HG03571 (cell line): ENCODE results near the gene SPATA3.
A peak's percentile ranks its signal among the peaks of the same experiment; 100 is the strongest.

Experiments
- ATAC-seq: cut with Tn5 transposase; IDR thresholded peaks from one replicate; pipeline ENCODE4 v1.9.1; 2021; ENCODE audit not compliant: unreplicated experiment

Gene SPATA3

DNA sequence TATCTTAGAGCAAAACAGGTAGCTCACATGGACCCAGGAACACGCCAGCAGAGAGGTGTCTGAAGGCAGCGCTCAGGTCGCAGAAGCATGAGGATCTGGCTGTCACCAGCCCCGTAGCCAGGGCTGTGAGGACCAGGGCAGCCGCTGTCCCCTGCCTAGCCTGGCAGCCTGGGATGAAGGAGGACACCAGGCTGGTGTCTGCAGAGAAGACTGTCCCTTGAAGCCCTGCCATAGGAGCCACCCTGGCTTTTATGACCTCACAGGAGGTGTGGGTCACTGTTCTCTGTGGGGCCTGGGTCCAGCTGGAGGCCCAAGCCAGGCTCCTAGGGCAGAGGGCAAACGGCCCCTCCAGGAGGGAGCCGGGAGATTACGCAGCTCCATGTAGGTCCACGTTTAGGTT lies at the start of gene SPATA3:
Gene SPATA3, plus strand, starts transcription at position 301 of the 400 bp plus-strand sequence. CDS start 113 bp downstream, outside the sequence.
- ATAC-seq = no peak

DNA sequence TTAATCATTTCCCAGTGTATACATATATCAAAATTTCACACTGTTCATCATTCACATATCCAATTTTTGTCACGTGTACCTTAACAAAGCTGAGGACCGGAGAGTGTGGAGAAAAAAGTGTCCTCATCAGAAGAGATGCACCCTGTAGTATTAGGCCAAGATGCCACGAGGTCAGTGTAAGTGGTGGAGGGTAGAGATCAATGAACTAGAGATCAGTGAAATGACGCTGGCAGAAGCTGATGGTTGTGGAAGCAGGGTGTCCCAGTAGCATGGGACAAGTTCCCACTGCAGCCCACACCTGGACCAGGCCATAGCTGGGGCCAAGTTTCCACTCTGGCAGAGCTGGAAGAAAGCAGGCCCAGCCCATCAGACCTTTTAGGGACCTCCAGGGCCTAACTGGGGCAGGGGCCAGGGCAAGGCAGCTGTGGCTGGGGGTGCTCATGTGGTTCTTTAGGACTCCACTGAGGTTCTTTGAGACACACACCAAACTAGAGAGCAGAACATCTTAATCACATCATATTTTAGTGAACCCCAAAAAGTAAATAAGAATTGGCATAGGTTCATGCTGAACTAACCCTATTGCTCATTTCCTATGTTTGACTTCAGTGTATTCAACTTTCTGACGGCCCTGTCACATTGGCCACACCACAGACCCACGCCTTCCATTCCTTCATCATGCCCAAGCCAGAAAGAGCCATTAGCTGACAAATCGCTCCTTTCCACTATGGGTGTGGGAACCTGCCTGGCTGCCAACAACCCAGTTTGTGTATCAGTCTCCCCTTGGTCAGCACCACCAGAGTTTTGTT lies 49.3 kb upstream of the SPATA3 start:
- no peak for ATAC-seq

DNA sequence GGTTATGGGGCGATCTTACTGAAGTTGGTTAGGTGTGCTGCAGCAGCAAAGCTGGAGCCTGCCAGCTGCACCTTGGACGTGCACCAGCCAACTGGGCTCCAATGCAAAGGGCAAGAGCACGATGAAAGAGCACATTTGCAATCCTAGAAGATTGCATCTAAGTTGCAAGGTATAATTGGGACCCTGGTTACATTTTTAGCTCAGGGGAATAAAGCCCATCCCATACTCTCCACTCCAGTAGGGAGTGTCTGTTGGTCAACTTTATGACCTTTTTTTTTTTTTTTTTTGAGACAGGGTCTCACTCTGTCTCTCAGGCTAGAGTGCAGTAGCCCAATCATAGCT lies 48.7 kb upstream of the SPATA3 start:
- no peak for ATAC-seq

DNA sequence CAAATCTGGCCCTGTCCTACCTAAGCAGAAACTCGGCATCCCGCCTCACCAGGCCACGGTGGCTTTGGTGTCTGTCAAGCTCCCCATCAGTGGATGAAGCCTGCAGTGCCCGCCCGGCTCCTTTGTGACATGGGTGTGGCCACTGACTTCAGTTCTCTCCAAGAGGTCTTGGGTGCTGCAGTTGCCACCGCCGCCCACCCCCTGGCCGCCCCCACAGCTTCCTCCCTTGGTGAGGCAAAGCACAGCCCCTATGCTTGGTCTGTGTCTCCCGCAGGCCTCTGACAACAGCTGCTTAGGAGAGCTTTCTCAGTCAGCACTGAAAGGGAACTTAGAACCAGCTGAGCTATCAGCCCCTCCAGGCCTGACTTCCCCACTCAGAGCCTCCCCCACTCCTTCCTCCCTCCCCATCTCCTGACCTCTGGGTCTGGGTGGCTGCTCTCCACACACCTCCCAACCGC lies 48.0 kb upstream of the SPATA3 start:
- ATAC-seq = no peak

DNA sequence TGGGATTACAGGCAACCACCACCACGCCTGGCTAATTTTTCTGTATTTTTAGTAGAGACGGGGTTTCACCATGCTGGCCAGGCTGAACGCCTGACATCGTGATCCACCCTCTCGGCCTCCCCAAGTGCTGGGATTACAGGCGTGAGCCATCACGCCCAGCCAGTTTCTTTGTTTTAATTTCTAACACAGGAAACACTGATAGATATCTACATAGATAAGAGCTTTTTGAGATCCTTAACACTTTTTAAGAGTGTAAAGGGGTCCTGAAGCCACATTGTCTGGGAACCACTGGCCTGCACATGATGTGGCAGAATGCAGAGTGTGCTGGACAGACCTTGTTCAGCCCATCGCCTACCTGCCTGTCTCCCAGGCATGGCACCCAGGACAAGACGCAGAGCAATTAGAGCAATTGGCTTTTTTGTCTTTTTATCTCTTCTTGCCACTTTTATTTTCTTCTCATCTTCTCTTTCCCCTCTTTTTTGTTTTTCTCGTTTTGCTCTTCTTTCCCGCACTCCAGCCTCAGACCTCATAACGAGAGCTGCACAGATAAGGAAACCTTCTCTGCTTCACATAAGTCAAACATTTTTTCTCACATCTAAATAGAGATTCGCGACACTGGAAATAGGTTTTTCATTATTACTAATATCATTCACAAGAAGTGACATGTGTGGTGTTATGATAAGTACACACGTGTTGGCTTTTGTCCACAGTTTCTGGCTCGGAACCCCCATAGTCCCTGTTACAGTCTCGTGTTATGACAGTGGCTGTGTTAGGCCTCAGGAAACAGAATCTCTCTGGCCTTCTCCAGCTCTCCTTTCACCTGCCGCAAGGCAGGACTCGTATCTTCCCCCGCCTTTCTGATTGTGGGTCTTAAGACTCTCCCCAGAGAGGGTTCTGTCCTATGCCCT lies 45.7 kb upstream of the SPATA3 start:
- ATAC-seq = peak; percentile 59

DNA sequence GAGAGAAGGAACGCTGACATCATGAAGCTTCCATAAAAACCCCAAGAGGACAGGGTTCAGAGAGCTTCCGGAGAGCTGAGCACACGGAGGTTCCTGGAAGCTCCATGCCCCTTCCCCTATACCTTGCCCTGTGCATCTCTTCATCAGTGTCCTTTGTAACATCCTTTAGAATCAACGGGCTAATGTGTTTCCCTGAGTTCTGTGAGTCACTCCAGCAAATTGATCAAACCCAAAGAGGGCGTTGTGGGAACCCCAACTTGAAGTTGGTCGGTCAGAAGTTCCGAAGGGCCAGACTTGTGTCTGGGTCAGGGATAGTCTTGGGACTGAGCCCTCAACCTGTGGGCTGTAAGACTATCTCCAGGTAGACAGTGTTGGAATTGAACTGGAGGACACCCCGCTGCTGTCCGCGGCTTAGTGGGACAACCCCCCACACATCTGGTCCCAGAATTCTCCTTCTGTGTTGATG lies 45.0 kb upstream of the SPATA3 start:
- no peak for ATAC-seq

DNA sequence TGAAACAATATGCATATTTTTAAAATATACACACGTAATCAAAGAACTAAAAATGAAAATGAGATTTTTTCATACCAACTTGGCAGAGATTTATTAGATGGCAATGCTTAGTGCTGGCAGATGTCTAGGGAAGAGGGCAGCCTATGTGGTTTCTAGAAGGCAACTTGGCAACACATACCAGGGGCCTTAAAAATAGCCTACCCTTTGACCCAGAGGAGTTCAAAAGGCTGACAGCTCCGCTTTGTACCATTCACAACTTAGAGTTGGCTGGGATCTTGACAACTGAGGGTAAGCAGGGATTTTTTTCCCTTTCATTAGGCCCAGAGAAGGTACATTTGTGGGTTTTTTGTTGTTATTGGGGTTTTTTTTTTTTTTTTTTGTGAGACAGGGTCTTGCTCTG lies 44.5 kb upstream of the SPATA3 start:
- no peak for ATAC-seq

DNA sequence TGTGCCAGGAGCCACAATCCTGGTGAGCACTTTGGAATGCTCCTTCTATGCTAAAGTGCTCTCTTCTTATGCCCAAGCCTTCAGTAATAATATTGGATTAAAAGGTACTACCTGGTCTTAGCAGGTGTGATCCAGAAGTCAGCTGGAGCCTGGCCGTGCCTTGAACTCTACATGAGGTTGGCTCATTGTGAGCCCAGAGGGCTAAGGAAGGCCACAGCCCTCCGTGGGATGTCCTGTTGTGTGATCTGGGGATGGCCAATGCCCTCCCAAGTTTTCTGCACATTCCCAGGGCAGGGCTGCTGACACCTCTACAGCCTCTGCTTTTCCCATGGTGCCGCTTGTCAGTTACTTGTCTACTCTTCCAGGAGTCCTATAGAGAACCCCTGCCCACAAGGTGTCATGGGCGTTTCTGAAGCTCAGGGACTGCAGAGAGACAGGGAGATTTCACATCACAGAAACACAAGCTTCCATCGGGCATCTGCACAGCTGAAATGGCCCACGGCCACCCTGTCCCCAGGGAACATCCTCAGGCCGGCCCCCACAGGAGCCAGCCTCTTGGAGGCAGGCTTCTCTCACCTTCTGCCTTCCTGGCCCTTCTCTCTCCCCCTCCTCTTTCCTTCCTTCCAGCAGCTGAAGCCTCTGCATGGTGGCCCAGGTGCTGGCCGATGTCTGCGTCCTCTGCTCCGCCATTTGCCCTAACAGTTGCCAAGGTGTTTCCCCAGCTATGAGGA lies 43.5 kb upstream of the SPATA3 start:
- no peak for ATAC-seq

DNA sequence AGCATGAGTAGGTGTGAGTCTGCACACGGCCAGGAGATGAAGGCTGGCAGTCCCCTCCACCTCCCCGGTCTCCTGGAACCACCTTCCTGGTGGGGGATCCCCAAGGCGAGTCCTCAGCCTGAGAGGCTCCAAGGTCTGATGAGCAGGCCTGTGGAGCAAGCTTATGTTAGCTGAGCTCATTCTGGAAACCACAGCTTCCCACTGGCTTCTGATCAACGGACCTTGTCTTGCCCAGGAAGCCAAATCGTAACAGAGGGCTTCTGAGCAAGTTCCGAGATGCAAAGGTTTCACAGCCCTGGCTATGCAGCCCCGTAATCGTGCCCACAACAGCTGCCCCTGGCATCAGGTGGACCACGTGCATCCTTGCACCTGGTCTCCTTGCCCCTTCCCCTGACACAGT lies 42.1 kb upstream of the SPATA3 start:
- ATAC-seq = no peak

DNA sequence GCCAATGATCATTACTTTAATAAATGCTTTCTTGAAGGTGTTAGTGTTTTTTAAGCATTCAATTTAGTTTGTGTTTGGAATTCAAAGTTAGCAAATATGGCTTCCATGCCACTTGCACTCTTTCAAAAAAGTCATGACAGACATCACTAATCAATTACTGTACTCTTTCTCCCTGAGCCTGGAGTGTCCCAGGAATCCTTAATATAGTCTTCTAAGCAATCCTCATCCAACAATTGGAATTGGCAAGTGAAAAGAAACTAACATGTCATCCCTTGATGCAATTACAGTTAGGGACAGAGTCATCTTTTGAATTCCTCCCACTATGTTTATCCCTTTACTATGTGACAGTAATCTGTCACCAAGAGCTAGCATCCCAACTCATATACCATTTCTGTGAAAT lies 41.2 kb upstream of the SPATA3 start:
- ATAC-seq = no peak

DNA sequence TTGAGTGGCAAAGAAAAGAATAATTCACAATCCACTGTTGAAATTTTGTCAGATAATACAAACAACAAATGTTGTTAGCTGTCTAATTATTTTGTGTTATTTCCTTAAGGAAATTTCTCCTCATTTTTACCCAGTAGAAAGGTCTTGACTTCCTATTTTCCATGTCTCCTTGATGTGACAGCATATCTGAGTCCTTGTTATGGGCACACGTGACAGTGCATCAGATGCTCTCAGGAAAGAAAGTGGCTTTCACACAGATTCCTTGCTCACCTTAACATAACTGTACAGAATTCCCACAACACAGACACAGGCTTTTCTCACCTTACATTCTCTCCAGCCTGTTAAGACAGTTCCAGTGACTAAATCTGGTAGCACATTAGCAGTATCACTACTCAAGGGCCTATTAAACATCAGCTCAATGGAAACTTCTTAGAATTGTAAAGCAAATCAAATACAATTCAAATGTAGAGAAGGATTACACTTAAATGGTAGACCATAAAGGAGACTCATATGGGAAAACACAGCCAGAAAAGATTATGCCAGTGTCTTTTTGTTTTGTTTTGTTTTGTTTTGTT lies 40.7 kb upstream of the SPATA3 start:
- no peak for ATAC-seq

DNA sequence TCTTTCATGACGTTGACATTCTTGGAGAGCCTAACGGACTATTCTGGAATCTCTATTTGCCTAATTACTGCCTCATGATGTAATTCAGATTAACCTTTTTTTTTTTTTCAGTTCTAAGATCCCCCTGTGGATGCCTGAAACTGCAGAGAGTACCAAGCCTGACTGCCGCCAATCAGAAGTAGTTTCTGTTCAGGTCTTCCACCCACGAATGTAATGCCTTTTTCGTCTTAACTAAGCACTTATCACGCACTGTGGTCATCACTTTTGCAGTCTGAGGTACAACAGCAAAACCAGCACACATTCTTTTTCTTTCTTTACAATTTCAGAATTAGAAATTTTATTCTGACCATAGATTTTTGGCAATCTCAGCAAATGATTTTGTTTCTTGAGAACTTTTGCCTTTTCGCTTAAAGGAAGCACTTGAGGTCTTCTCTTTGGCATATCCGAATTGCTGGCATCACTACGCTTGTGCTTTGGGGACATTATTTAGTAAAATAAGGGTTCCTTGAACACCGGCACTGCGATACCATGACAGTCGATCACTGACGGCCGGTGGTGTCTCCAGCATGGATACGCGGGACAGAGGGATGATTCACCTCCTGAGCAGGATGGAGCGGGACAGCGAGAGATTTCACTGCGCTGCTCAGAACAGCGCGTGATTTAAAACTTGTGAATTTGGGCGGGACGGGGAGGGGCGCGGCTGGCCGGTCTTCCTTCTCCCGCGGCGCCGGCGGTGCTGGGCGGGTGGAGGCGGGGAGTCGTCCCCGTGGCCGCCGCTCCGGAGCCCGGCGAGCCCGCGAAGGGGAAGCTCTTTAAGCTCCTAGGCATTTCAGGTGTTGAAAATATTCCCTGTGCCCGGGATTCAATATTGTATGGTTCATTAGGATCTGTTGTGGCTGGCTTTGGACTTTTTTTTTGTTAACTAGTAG lies 38.8 kb upstream of the SPATA3 start:
- peak; percentile 69 for ATAC-seq

DNA sequence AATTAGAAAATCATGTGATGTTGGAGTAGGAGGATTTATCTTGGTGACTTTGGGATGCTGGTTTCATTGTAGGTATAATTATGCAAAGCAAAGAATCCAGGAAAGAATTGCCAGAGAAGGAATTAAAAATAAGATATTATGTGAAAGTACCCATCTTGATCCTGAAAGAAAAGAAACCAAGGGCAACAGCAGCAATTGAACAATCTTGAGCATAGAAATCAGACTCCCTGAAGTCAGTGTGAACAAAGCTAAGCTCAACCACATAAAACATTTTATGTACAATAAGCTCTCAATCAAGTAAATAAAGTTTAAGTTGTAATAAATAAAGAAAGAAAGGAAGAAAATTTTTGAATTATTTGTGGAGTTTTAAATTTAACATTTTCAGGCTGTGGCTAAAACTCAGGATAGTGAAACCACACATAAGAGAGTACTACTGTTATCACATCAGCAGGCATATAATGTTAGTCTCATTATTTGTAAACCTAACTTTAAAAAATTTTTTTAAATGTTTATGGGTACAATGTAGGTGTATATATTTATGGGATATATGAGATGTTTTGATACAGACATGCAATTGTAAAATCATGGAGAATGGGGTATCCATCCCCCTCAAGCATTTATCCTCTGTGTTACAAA lies 38.0 kb upstream of the SPATA3 start:
- no peak for ATAC-seq

DNA sequence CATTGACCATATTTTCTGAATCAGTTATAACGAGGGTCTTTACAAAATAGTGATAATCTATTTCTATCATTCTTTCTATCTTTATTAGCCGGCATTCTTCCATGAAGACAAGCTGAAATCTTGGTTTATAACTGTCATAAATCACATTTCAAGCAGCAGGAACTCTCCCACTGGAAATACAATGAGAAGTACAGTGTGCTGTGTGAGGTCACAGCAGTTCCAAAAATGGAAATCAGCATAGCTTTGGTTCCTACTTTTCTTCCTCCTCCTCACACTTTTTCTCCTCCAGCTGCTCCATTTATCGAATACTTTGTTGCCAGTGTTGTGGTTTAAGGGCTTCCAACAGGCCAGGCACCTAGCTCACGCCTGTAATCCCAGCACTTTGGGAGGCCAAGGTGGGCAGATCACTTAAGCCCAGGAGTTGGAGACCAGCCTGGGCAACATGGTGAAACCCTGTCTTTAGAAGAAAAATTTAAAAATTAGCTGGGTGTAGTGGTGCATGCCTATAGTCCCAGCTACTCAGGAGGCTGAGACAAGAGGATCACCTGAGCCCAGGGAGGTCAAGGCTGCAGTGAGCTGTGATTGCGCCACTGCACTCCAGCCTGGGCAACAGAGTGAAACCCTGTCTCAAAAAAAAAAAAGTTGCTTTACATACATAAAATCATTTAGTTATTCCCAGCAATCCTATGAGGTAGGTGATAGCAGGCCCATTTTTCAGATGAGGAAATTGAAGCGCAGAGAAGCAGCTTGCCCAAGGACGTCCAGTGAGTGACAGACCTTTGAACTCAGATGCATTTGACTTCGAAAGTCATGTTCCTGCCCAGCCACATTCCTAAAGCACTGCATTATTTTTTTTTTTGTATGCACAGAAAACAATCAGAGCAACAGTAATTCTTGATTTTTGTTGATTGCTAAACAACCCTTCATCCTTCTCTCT lies 36.8 kb upstream of the SPATA3 start:
- no peak for ATAC-seq

DNA sequence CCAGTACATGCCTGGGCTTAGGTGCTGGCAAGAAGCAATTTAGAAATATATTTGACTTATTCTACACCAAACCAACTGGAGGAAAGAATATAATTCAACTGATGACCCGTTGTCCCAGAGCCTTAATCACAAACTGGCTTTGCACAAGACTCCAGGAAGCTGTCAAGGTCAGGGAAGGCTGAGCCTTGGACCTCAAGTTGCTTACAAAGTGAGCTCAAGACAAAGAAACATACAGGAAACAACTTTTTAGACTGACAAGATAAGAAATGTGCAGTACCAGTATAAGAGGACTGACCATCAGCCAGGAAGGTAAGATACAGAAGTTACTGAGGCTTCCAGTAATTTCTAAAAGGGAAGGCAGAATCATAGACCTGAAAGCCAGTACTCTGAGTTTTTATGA lies 35.9 kb upstream of the SPATA3 start:
- ATAC-seq = no peak

DNA sequence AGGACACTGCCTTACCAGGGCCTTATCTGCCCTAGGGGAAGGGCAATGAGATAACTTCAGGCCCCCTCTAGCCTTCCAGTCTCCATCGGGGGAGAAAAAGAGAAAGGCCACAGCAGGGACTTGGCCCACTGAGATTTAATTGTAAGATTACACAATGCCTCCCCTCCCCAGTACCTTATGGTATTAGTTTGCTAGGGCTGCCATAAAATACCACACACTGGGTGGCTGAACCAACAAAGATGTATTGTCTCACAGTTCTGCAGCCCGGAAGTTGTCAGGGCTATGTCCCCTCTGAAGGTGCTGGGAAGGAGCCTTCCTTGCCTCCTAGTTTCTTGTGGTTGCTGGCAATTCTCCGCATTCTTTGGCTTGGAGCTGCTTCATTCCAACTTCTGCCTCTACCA lies 34.8 kb upstream of the SPATA3 start:
- no peak for ATAC-seq

DNA sequence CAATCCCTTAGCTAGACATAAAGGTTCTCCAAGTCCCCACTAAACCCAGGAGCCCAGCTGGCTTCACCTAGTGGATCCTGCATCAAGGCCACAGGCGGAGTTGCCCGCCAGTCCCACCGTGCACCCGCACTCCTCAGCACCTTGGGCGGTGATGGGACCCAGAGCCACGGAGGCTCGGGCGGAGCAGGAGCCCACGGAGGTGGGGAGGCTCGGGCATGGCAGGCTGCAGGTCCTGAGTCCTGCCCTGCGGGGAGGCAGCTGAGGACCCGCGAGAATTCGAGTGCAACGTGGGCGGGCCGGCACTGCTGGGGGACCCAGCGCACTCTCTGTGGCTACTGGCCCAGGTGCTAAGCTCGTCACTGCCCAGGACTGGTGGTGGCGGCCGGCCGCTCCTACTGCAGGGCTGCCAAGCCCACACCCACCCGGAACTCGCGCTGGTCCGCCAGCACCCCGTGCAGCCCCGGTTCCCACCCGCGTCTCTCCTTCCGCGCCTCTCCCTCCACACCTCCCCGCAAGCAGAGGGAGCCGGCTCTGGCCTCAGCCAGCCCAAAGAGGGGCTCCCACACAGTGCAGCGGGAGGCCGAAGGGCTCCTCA lies 31.7 kb upstream of the SPATA3 start:
- ATAC-seq = no peak

DNA sequence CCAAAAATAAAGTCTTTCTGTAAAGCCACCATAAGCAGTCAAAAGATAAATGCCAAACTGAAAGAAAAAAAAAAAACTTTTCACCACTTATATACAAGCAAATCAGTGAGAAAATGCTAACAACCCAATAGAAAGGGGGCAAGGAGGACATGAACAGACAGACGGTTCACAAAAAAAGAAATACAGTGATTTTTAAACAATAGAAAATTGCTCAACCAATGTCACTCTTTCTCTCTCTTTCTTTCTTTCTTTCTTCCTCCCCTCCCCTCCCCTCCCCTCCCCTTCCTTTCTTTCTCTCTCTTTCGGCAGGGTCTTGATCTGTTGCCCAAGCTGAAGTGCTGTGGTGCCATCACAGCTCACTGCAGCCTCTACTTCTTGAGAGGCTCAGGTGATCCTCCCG lies 28.8 kb upstream of the SPATA3 start:
- ATAC-seq = no peak
